Measurements from ENCODE around the gene LMNB1.

Gene LMNB1

GRCh38 chr5:126858441-126858840 is 81.5 kb downstream of the LMNB1 start:
- no peak for DNase-seq

GRCh38 chr5:126863402-126863801 is 86.5 kb downstream of the LMNB1 start:
- DNase-seq = no peak

GRCh38 chr5:126864042-126864688 is 87.2 kb downstream of the LMNB1 start:
- DNase-seq = no peak

GRCh38 chr5:126865299-126865698 is 88.4 kb downstream of the LMNB1 start:
- DNase-seq = no peak

GRCh38 chr5:126866851-126867636 is 90.1 kb downstream of the LMNB1 start:
- no peak for DNase-seq

GRCh38 chr5:126868338-126869004 is 91.5 kb downstream of the LMNB1 start:
- no peak for DNase-seq

- no peak for DNase-seq
Measured at GRCh38 chr5:126869005-126869451, 92.1 kb downstream of the LMNB1 start.

- DNase-seq = no peak
Measured at GRCh38 chr5:126871441-126871840, 94.5 kb downstream of the LMNB1 start.

GRCh38 chr5:126872561-126873354 is 95.8 kb downstream of the LMNB1 start:
- DNase-seq = no peak

- no peak for DNase-seq
Measured at GRCh38 chr5:126875303-126875785, 98.4 kb downstream of the LMNB1 start.

- DNase-seq = no peak
Measured at GRCh38 chr5:126877602-126878001, 100.7 kb downstream of the LMNB1 start.

- DNase-seq = no peak
Measured at GRCh38 chr5:126878085-126878484, 101.1 kb downstream of the LMNB1 start.

GRCh38 chr5:126878634-126879033 is 101.7 kb downstream of the LMNB1 start:
- no peak for DNase-seq

GRCh38 chr5:126881821-126882600 is 105.1 kb downstream of the LMNB1 start:
- DNase-seq = no peak

GRCh38 chr5:126883564-126884245 is 106.8 kb downstream of the LMNB1 start:
- DNase-seq = no peak

- no peak for DNase-seq
Measured at GRCh38 chr5:126884269-126884819, 107.4 kb downstream of the LMNB1 start.

Measured in stimulated activated CD4-positive, alpha-beta T cell treated with anti-CD3 and anti-CD28 coated beads, Interleukin-1b, Interleukin-23, amount 100 ng/mL, for 48 hours (primary cell).